Heart right ventricle (tissue), 16 donors: ENCODE data around the gene ENTPD6. TPM values are rescaled to one million over a fixed set of nuclear protein-coding genes. Genes with fewer than 3 reads are reported as not detected.

Experiments used
- ATAC-seq, 8 donors: fragments of 200-7000 bp; cut with Tn5 transposase; one replicate each; pipeline ENCODE4 v1.9.1; 2020; ENCODE audit warnings: mild to moderate bottlenecking in 8 of 8, moderate library complexity in 8 of 8, moderate number of reproducible peaks in 1 of 8
- DNase-seq, 2 donors: peaks; one replicate each; pipeline ENCODE4 v3.0.0-alpha.2; 2020
- H3K27ac ChIP-seq, 10 donors: fragments of 200-600 bp; sonication (generic) in 2 of 10; one replicate each; pipeline versions ENCODE4 v1.5.0 to v1.8.0; 2020 to 2022; ENCODE audit warnings: mild to moderate bottlenecking in 3 of 10
- H3K27me3 ChIP-seq, 7 donors: fragments of 200-600 bp; one replicate each; pipeline ENCODE4 v1.8.0; 2021 to 2022; ENCODE audit warnings: mild to moderate bottlenecking in 2 of 7
- H3K36me3 ChIP-seq, 9 donors: fragments of 200-600 bp; sonication (generic) in 1 of 9; one replicate each; pipeline versions ENCODE4 v1.5.0 to v1.8.0; 2020 to 2022; ENCODE audit warnings: mild to moderate bottlenecking in 2 of 9
- H3K4me1 ChIP-seq, 9 donors: fragments of 200-600 bp; sonication (generic) in 1 of 9; one replicate each; pipeline versions ENCODE4 v1.5.0 to v1.8.0; 2020 to 2022; ENCODE audit warnings: mild to moderate bottlenecking in 4 of 9
- H3K4me3 ChIP-seq, 10 donors: fragments of 200-600 bp; sonication (generic) in 2 of 10; one replicate each; pipeline versions ENCODE4 v1.5.0 to v1.8.0; 2020 to 2022; ENCODE audit warnings: mild to moderate bottlenecking in 7 of 10, moderate library complexity in 2 of 10
- H3K9me3 ChIP-seq, 11 donors: fragments of 200-600 bp in 10 of 11; sonication (generic) in 2 of 11; one replicate each; pipeline versions ENCODE4 v1.5.0 to v1.8.0; 2013 to 2022; ENCODE audit warnings: mild to moderate bottlenecking in 2 of 11, control low read depth in 1 of 11, moderate library complexity in 1 of 11
- WGBS, 2 donors: extraction: QIAGEN DNeasy Blood & Tissue Kit; methylation state at CpG; one replicate each; pipeline ENCODE4 v1.1.7; 2013; ENCODE audit warnings: inconsistent platforms in 1 of 2; 5-methylcytosine and 5-hydroxymethylcytosine counted together
- intact Hi-C, 10 donors: fragments of 100-400 bp; cut with DNase I; formaldehyde crosslinking; loops; one replicate each; pipeline versions ENCODE4 v1.11.1 to v1.14.2; 2022
- polyA plus RNA-seq, 2 donors: library from polyadenylated mRNA; stranded (reverse); fragments of 200-250 nt; gene quantifications; one replicate each; pipeline ENCODE4 v1.2.3, GENCODE V29; 2013
- total RNA-seq, 10 donors: library from RNA; stranded (reverse); fragmentation: NEBNext Ultra II Directional in 3 of 10; extraction: Animal tissue kit (Norgen Biotek cat#: 25700) in 3 of 10; gene quantifications; one replicate each; pipeline versions ENCODE4 v1.2.1 to v1.2.4, GENCODE V29; 2021 to 2023
- TF ChIP-seq, protein P1 (sequence below), 9 donors: fragments of 200-600 bp; sonication (generic) in 2 of 9; IDR thresholded peaks; one replicate each; pipeline versions ENCODE4 v1.5.0 to v1.8.0; 2021 to 2022; ENCODE audit warnings: antibody characterized with exemption in 9 of 9, mild to moderate bottlenecking in 5 of 9, moderate library complexity in 1 of 9
- donor health status: Arrhythmogenic right ventricular cardiomyopathy.
- donor health status: ischemic (EF 13 %, LVEDD 7.1; RV severe dilation, severe dysfunction).
- donor health status: healthy with polysubstance abuse.
- donor health status: DM: no; HTN: yes; CAD: no.
- donor health status: DM: no; HTN: no; CAD: no.
- donor health status: ischemic (EF 25% LVEDD 6.9; RV normal size, moderate dysfunction).
- donor health status: ischemic (EF 25% LVEDD 5.7; RV mildly dilated, moderate dysfunction).
- donor health status: healthy.
- donor health status: DM: yes; HTN: yes; CAD: no.
- donor health status: Ischemic cardiomyopathy.
- donor health status: ischemic (EF 35%, LVEDD 5.7; RV mildly dilated, moderate dysfunction).
- donor health status: nonischemic (EF 11% LVEDD 7.7; RV severe dilation, severe dysfunction).
- donor health status: DM: yes; HTN: yes; CAD: no.
- donor health status: PGD.
- donor health status: ischemic (EF 29% LVEDD 5.4; RV normal size, mild dysfunction).
- donor health status: nonischemic (EF 23%, LVEDD 6.1; RV moderate dilation, normal function).

ENTPD6 gene
- total and polyA plus RNA-seq, 12 donors = 54.6 to 167 (median 84.8) TPM

DNA sequence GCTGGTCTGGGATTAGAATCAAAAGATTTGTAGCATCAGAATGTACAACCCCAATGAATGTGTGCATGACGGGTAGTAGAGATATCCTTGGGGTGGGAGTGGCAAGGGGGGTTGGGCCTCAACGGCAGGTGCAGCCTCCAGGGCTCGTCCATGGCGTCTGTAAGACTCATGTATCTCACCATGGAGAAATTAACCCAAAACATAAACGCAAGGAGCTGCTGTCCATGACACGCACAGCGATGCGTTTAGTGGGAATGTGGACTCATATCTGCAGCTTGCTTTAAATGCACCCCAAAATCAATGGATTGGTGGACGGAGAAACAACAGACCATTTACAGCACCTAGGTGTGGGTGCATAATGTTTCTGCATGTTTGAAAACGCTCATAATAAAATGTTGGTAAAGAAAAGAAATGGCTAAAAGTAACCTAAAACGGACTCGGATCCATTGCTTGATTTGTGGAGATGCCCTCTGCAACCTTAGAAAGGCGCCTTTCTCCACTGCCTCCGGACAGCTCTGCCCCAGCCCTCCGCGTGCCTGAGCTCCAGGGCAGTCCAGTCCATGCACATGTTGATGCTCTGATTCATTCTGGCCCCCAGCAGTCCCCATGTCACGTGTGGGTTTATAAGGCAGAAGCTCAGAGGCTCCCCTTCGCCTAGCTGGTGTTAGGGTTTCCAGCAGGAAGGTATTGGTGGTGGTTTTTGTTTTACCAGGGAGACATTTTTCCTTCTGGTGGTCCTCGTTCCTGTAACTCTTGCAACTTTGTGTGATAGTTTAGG lies 76.9 kb downstream of the ENTPD6 start:
- no peaks in the 10 kb centered on the region for H3K27me3 ChIP-seq
- TF ChIP-seq, protein P1, sequence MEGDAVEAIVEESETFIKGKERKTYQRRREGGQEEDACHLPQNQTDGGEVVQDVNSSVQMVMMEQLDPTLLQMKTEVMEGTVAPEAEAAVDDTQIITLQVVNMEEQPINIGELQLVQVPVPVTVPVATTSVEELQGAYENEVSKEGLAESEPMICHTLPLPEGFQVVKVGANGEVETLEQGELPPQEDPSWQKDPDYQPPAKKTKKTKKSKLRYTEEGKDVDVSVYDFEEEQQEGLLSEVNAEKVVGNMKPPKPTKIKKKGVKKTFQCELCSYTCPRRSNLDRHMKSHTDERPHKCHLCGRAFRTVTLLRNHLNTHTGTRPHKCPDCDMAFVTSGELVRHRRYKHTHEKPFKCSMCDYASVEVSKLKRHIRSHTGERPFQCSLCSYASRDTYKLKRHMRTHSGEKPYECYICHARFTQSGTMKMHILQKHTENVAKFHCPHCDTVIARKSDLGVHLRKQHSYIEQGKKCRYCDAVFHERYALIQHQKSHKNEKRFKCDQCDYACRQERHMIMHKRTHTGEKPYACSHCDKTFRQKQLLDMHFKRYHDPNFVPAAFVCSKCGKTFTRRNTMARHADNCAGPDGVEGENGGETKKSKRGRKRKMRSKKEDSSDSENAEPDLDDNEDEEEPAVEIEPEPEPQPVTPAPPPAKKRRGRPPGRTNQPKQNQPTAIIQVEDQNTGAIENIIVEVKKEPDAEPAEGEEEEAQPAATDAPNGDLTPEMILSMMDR (IDR thresholded peaks at IDR 0.05) = no peak
- no peak overlapping the region for H3K4me3 ChIP-seq
- DNase-seq (peak in 1 of 2 donors; percentile 3), ATAC-seq (no peak)
- intact Hi-C loops = no loop called here
- peak overlapping the region in 7 of 10 donors; percentile 42 to 73 (median 56) for H3K27ac ChIP-seq
- H3K4me1 ChIP-seq = peaks cover 0 to 65% (median 36%) of the 10 kb centered on the region in 9 donors
- no peaks in the 10 kb centered on the region for H3K9me3 ChIP-seq
- peaks cover 0 to 87% (median 68%) of the 10 kb centered on the region in 9 donors for H3K36me3 ChIP-seq
- 71 to 82% methylated on average over 19 of the region's 19 CpGs for WGBS, 2 donors

DNA sequence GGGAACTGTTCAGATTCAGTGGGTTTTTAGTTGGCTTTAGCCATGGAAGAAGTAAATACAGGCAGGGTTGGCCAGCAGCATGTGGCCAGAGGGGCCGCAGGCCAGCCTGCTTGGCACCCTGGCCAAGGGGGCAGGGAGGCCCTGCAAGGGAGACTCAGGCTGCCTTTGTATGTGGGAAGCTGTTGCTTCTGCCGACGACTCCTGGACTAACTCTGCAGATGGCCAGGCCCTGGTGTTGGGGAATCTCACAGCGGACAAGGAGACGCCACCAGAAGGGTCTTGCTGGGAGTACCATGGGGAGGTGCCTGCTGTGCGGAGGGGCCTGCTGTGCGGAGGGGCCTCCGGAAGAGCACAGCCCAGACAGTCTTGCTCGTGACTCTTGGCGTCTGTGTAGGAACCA lies 77.5 kb downstream of the ENTPD6 start:
- DNase-seq = peak in 1 of 2 donors; percentile 3
- no peaks in the 10 kb centered on the region for H3K27me3 ChIP-seq
- no peaks in the 10 kb centered on the region for H3K9me3 ChIP-seq
- TF ChIP-seq, protein P1 (IDR thresholded peaks at IDR 0.05) = no peak
- ATAC-seq = no peak
- WGBS, 2 donors = 66 to 75% methylated on average over 10 of the region's 10 CpGs
- H3K4me3 ChIP-seq = no peak overlapping the region
- H3K27ac ChIP-seq = peak overlapping the region in 7 of 10 donors; percentile 42 to 73 (median 56)
- H3K4me1 ChIP-seq = peaks cover 0 to 72% (median 43%) of the 10 kb centered on the region in 9 donors
- peaks cover 0 to 93% (median 68%) of the 10 kb centered on the region in 9 donors for H3K36me3 ChIP-seq
- intact Hi-C loops = no loop called here

DNA sequence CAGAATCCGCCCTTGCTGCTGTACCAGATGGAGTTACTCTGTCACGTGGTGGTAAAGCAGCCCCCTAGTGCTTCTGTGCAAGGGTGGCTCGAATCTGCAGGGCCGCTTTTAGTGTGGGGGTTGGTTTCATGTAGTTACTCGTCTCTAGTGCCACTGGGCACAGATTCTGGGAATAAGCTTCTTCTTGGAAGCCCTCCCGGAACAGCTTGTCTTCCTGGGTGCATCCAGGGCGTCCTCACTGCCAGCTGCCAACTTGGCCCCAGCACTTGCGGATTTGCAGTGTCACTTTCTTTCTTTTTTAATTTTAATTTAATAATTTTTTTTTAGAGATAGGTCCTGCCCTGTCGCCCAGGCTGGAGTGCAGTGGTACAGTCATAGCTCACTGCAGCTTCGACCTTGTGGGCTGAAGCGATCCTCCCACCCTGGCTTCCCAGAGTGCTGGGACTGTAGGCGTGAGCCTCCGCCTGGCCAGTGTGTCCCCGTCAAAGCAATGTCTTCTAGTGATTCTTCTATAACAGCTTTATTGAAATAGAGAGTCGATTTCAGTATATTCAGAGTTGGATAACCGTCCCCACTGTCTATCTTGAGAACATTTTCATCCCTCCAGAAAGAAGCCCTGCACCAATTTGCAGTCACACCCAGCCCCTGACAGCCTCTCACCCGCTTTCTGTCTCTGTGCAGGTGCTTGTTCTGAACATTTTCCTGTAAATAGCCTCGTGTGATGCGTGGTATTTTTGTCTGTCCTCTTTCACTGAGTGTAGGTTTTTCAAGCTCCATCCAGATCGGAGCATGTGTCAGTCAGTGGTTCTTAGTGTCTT lies 78.2 kb downstream of the ENTPD6 start:
- intact Hi-C loops = loop anchor here in 1 of 10 donors (2.0 kb wide), 1 partner anchor 21 kb away; no protein-coding TSS in a partner anchor

More for the DNA sequence above, 78.2 kb downstream of the ENTPD6 start:
- TF ChIP-seq, protein P1 (IDR thresholded peaks at IDR 0.05) = no peak
- DNase-seq (peak in 1 of 2 donors; percentile 3), ATAC-seq (peak in 1 of 8 donors; percentile 34)
- WGBS, 2 donors = 60 to 71% methylated on average over 20 of the region's 20 CpGs
- Histone ChIP-seq H3K4me3 (no peak overlapping the region), H3K27ac (peak overlapping the region in 8 of 10 donors; percentile 41 to 73 (median 52)), H3K27me3 (no peaks in the 10 kb centered on the region), H3K36me3 (peaks cover 0 to 99% (median 71%) of the 10 kb centered on the region in 9 donors), H3K4me1 (peaks cover 0 to 79% (median 43%) of the 10 kb centered on the region in 9 donors), H3K9me3 (no peaks in the 10 kb centered on the region)
